CD4-positive, alpha-beta T cell treated with Interleukin-4 for 4 hours (primary cell): ENCODE measurements around the gene KAZN.

ENCODE experiments used
- DNase-seq: peaks from one replicate; pipeline ENCODE4 v3.0.0-alpha.2; 2020

Gene KAZN

DNA sequence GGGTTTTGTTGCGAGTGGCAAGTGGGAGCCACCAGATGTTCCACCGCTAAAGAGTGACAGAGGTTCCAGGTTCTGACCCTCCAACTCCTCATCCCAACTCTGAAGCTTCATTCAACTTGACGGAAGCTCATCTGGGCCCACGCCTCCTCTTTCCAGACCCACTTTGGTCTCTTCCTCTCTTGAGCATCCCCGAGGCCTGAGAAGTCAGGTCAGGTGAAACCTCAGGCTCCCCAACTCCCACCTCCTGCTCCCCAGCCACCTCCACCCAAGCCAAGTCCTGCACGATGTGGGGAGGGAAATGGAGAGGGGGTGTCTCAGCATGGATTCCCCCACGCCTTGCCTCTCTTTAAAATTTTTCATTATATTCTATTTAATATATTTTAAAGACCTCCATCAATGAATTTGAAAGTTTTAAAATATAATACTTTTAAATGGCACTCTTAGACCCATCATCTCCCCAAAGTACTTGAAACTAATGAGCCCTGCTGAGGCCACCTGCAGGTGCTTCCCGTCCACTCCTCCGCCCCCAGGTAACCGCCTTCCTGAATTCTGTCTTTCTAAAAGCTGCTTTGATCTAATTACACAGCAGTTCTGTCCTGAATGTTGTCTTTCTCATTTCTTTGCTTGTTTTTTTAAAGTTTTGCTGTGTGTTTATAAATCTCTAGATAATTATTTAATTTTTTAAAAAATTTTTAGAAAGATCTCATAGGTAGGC, 238.1 kb downstream of the KAZN start:
- DNase-seq, result no peak

DNA sequence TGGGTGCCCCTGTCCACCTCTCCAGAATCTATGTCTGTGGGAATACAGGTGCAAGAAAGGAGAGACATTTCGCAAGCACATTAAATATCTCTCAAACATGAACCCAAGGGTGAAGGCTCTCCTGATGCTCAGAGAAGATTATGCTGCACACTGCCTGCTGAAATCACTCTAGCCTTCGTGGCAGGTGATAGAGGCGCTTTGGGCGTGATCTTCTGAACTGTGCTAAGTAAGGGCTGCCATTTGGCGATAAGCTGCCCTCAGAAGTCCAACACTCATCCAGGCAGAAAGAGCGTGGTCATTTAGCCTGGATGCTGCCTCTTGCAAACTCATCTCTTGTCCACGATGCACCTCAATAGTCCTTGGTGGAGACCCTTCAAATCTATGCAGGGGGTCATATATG, 241.9 kb downstream of the KAZN start:
- no peak for DNase-seq

DNA sequence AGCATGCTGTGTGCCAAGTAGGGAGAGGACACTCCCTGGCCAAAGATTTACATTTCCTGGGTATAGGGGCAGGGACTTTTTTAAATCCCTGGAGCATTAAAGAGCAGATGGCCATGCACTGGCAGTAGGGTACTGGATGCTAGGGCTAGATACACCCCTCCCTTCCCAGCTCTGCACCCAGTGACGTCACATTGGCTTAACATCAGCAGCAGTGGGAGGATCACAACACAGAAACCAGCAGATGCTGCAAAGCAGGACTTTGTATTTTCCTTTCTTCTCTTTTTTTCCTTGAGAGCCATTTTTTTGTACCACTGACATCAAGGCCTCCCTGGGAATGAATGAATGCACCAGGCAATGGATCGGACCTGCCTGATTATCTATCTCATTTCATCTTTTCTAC, 243.0 kb downstream of the KAZN start:
- no peak for DNase-seq

DNA sequence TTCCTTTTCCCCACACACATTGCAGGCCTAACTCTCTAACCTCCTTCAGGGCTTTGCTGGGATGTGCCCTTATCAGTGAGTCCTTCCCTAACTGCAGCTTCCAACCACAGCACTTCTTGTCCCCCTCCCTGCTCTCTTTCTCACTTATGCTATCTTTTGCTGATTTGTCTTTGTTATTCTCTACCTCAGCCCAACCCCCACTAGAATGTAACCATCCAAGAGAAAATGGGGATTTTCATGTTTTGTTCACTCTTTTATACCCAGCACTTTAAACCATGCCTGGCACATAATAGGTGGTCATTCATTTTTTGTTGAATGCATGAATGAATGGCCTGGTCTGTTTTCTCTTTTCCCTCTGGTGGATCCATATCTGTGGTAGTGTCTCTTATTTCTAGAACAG, 243.5 kb downstream of the KAZN start:
- DNase-seq, result no peak

DNA sequence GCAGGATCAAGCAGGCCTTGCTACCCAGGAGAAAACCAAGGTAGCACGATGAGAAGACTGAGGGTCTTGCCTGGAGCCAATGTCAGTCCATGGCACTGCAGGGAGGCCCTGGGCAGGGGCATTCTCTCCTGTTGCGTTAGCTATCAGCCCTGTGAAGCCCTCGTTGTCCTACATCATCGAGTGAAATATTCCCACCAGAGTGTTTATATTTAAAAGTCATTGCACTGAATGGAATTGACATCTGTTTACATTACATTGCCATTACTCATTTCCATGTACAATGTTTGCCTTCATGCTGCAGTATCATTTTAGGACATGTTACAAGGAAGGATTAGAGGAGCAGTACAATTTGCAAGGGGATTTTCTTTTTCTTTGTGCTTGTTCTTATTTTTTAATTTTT, 243.9 kb downstream of the KAZN start:
- no peak for DNase-seq

- no peak for DNase-seq
Measured at GRCh38 chr1:14842891-14843290, 244.4 kb downstream of the KAZN start.

GRCh38 chr1:14843525-14843924, 245.0 kb downstream of the KAZN start:
- DNase-seq, result no peak

DNA sequence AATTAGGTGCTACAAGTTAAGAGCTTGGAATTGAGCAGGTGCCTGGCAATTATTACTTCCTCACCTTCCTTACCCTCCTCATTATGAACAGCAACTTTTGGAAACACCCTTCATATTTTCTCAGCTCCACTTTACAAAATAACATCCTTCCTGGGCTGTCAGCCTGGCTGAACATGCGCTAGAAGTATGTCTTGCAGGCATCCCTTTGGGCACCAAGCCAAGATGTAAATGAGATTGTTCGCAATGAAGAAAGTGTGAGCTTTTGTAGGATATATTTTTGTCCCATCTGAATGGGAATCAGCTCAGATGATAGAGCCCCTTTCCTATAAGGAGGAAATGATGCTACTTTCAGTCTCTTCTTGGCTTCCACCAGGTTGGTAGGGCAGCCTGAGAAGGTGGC, 245.9 kb downstream of the KAZN start:
- DNase-seq, result no peak

GRCh38 chr1:14844923-14845617, 246.6 kb downstream of the KAZN start:
- no peak for DNase-seq

DNA sequence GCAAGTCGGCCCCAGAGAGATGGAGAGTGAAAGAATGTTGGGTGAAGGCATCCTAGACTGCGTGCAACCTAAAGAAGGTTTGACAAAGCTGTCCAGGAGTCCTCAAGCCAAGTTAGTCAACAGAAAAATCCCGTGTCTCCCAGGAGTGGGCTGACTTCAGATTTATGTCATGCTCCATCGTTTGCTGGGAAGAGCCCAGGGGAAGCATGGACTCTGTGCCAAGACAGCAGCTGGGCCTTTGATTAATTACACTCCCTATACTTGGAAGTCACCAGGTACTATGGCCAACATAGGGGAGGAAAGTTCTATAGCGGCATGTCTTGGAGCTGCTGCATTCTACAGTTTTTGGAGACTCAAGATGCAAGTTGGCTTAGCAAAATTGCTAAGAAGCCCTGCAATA, 247.4 kb downstream of the KAZN start:
- no peak for DNase-seq

GRCh38 chr1:14846688-14847087, 248.2 kb downstream of the KAZN start:
- no peak for DNase-seq

GRCh38 chr1:14848203-14848602, 249.7 kb downstream of the KAZN start:
- no peak for DNase-seq

- DNase-seq, result no peak
Measured at GRCh38 chr1:14848625-14849024, 250.1 kb downstream of the KAZN start.

DNA sequence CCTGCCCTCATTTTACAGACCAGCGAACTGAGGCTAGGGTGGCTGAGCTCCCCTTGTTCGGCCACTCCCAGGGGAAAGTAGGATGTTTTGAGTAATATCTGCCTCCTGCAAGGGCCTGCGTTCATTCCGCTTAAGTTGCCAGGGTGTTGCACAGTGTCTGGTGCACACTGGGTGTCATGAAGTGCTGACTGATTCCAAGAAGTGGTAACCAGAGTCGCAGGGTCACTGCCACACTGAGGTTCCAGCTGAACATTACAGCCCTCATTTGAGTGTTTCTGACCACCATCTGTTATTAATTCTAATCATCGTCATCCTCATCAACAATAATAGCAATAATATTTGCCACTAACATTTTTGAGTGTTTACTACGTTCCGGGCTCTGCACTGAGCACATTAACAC, 250.6 kb downstream of the KAZN start:
- DNase-seq, result no peak

GRCh38 chr1:14850563-14850962, 252.1 kb downstream of the KAZN start:
- DNase-seq, result no peak

GRCh38 chr1:14851760-14852159, 253.3 kb downstream of the KAZN start:
- no peak for DNase-seq

GRCh38 chr1:14852291-14852690, 253.8 kb downstream of the KAZN start:
- DNase-seq, result no peak

DNA sequence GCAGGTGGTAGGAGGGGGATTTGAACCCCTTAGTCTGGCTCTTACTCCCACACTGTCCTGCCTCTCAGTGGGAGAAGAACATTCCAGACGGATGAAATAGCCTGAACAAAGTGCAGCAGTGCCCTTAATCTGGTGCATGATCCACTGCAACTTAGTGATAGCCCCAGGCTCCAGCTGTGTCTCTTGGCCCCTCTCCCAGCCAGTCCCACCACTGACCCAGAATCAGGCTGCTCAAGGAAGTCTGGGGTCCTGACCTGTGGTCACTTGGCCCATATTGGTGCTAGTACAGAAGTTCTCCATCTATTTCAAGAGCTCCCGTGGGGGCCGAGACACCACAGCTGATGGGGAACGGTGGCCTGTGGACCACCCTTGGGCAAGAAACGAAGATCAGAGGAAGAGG, 255.0 kb downstream of the KAZN start:
- no peak for DNase-seq

DNA sequence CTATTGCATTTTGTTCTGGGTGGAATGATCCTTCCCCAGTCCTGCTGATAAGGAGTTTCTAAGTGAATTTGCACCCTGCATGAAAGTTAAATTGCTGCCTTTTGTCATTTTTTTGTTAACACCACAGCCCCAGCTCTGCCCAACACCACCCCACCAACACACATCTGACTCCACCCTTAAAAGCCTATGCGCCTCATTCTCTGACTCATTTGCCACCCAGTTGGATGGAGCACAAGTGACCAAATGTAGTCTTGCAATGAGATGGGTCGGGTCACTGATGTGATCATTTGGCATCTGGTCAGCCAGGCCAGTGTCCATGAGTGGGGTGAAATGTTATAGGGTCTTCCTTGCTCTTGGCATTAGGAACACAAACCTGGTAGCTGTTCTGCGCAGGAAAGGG, 256.8 kb downstream of the KAZN start:
- no peak for DNase-seq

GRCh38 chr1:14855801-14856200, 257.3 kb downstream of the KAZN start:
- no peak for DNase-seq

DNA sequence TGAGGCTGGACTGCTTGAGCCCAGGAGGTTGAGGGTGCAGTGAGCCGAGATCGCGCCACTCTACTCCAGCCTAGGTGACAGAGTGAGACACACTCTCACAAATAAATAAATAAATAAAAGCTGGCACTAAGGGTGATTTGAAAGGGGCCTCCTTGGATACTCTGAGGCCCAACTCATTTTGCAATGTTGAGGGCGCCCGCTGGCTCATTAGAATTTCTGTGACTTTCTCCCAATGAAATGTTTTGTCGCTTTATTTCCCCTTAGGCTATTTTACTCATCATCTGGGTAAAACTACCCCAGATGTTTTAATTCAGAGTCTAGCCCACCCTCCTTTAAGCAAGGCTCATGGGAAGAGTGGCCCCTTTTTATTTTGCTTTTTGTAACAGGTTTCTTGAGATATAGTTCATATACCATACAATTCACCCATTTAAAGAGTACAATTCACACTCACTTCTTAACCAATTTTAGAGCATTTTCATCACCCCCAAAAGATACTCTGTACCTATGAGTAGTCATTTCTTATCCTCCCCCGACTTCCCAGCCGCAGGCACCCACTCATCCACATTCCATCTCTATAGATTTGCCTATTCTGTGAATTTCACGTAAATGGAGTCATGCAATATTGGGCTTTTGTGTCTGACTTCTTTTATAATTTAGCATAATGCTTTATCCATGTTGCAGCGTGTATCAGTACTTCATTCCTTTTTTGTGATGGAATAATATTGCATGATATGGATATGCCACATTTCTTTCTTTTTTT, 259.1 kb downstream of the KAZN start:
- no peak for DNase-seq

- no peak for DNase-seq
Measured at GRCh38 chr1:14862114-14862771, 263.8 kb downstream of the KAZN start.

DNA sequence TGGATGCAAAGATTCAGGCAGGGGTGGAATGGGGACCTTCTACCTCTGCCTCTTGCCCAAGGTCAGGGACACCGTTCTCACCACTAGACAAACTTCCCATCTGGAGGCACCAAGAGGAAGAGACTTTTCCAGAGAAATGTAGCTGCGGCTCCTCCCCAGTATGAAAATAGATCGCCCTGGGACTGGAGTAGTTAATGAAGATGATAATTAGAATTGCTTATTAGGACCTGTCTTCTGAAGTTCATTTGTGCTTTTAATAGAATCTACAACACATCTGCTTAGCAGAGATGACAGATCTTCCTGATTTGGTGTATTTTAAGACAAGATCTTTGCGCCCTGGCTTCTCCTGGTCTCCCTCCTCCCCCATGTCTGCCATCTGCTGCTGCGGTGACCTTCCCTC, 266.6 kb downstream of the KAZN start:
- DNase-seq, result no peak
